WTC11 (cell line): Measurements from ENCODE around the gene NNT. TPM values are rescaled to one million over a fixed set of nuclear protein-coding genes. Genes with fewer than 3 reads are reported as not detected.

ENCODE experiments used
- ATAC-seq: fragments of 200-7000 bp; cut with Tn5 transposase; 2 replicates; pipeline ENCODE4 v1.10.0; 2021; ENCODE audit warnings: mild to moderate bottlenecking, moderate library complexity
- CTCF ChIA-PET: fragments of 300-600 bp; sonication (Branson Sonifier 250); formaldehyde crosslinking; loops from one replicate; lab custom pipeline; 2021; ENCODE audit warnings: antibody characterized with exemption; lab: Charles Lee
- POLR2A ChIA-PET: fragments of 350-600 bp; sonication (Branson Sonifier 250); formaldehyde crosslinking; loops from one replicate; lab custom pipeline; 2021; ENCODE audit warnings: antibody characterized with exemption; lab: Charles Lee
- DNase-seq: peaks from one replicate; pipeline ENCODE4 v3.0.0; 2021; ENCODE audit warnings: low spot score
- H3K27ac Mint-ChIP-seq: 2 replicates; pipeline ENCODE4 v1.8.0; 2021; ENCODE audit warnings: mixed read lengths
- H3K27me3 Mint-ChIP-seq: 2 replicates; pipeline ENCODE4 v1.8.0; 2021; ENCODE audit warnings: low read depth, mild to moderate bottlenecking, moderate library complexity, mixed read lengths
- H3K36me3 Mint-ChIP-seq: 2 replicates; pipeline ENCODE4 v1.8.0; 2021; ENCODE audit warnings: mixed read lengths
- H3K4me1 Mint-ChIP-seq: 2 replicates; pipeline ENCODE4 v1.8.0; 2022; ENCODE audit warnings: mixed read lengths
- H3K4me3 Mint-ChIP-seq: 2 replicates; pipeline ENCODE4 v1.8.0; 2021; ENCODE audit warnings: mild to moderate bottlenecking, moderate library complexity, mixed read lengths
- H3K9me3 Mint-ChIP-seq: 2 replicates; pipeline ENCODE4 v1.8.0; 2021; ENCODE audit warnings: mixed read lengths
- AFF4 ChIP-seq: sonication (generic); formaldehyde crosslinking; IDR thresholded peaks from 2 replicates; pipeline ENCODE4 v1.8.1; 2023; ENCODE audit warnings: mild to moderate bottlenecking, missing genetic modification reagents, borderline replicate concordance
- CREB1 ChIP-seq: sonication (generic); formaldehyde crosslinking; IDR thresholded peaks from 2 replicates; pipeline ENCODE4 v1.8.0; 2023; ENCODE audit warnings: mild to moderate bottlenecking, missing genetic modification reagents
- E2F5 ChIP-seq: sonication (generic); formaldehyde crosslinking; IDR thresholded peaks from 2 replicates; pipeline ENCODE4 v1.8.1; 2022; ENCODE audit warnings: mild to moderate bottlenecking, moderate library complexity, missing genetic modification reagents
- FOXP1 ChIP-seq: sonication (generic); formaldehyde crosslinking; IDR thresholded peaks from 2 replicates; pipeline ENCODE4 v1.8.0; 2022; ENCODE audit warnings: missing genetic modification reagents, mild to moderate bottlenecking, moderate library complexity, borderline replicate concordance
- HMGXB4 ChIP-seq: sonication (generic); formaldehyde crosslinking; IDR thresholded peaks from 2 replicates; pipeline ENCODE4 v1.8.1; 2023; ENCODE audit warnings: mild to moderate bottlenecking, moderate library complexity, missing genetic modification reagents
- RELA ChIP-seq: sonication (generic); formaldehyde crosslinking; IDR thresholded peaks from 2 replicates; pipeline ENCODE4 v1.8.1; 2022; ENCODE audit warnings: missing genetic modification reagents, mild to moderate bottlenecking, borderline replicate concordance
- SP1 ChIP-seq: sonication (generic); formaldehyde crosslinking; conservative IDR thresholded peaks from 2 replicates; pipeline ENCODE4 v1.8.1; 2022; ENCODE audit warnings: missing genetic modification reagents
- STAT6 ChIP-seq: sonication (generic); formaldehyde crosslinking; conservative IDR thresholded peaks from 2 replicates; pipeline ENCODE4 v1.8.1; 2023; ENCODE audit warnings: mild to moderate bottlenecking, low read depth, missing genetic modification reagents, moderate library complexity
- TEAD1 ChIP-seq: sonication (generic); formaldehyde crosslinking; IDR thresholded peaks from 2 replicates; pipeline ENCODE4 v1.8.0; 2022; ENCODE audit warnings: mild to moderate bottlenecking, missing genetic modification reagents
- TEAD4 ChIP-seq: sonication (generic); formaldehyde crosslinking; IDR thresholded peaks from 2 replicates; pipeline ENCODE4 v1.8.0; 2022; ENCODE audit warnings: mild to moderate bottlenecking, missing genetic modification reagents
- ZBTB21 ChIP-seq: sonication (generic); formaldehyde crosslinking; IDR thresholded peaks from 2 replicates; pipeline ENCODE4 v1.8.1; 2023; ENCODE audit warnings: mild to moderate bottlenecking, missing genetic modification reagents, borderline replicate concordance
- ZNF121 ChIP-seq: sonication (generic); formaldehyde crosslinking; IDR thresholded peaks from 2 replicates; pipeline ENCODE4 v1.8.0; 2023; ENCODE audit warnings: missing genetic modification reagents
- ZNF396 ChIP-seq: fragments of 250-450 bp; sonication (Bioruptor Pico); IDR thresholded peaks from 2 replicates; pipeline ENCODE4 v1.8.0; 2021; ENCODE audit warnings: mild to moderate bottlenecking, moderate library complexity, borderline replicate concordance
- total RNA-seq: library from RNA; stranded (reverse); gene quantifications from 3 replicates; pipeline ENCODE4 v1.2.3, GENCODE V29; 2021
- TF ChIP-seq, protein P1 (sequence below): fragments of 250-450 bp; sonication (Bioruptor Pico); IDR thresholded peaks from 2 replicates; pipeline ENCODE4 v2.1.2; 2022; ENCODE audit warnings: mild to moderate bottlenecking, moderate library complexity
- TF ChIP-seq, protein P2 (sequence below): sonication (generic); formaldehyde crosslinking; IDR thresholded peaks from 2 replicates; pipeline ENCODE4 v1.8.1; 2022; ENCODE audit warnings: missing genetic modification reagents, borderline replicate concordance

Gene NNT
- total RNA-seq, 1 experiment from 2014 or later, result 37.6 TPM

- POLR2A ChIA-PET, result interaction anchor here (0.5 kb wide), 1 partner anchor 624 kb away, joined by 4 read pairs; no protein-coding TSS in a partner anchor
- DNase-seq, result no peak
- CTCF ChIA-PET, result interaction anchor here (0.6 kb wide), 1 partner anchor 552 kb away, joined by 3 read pairs; no protein-coding TSS in a partner anchor
- H3K27ac Mint-ChIP-seq, result no peak overlapping the region
- H3K36me3 Mint-ChIP-seq, result peaks cover 31% of the 10 kb centered on the region
- peaks cover 37% of the 10 kb centered on the region for H3K9me3 Mint-ChIP-seq
- H3K4me3 Mint-ChIP-seq, result no peak overlapping the region
- TF ChIP-seq HMGXB4, result no peak
- TF ChIP-seq FOXP1 (CRISPR knock-in tag), result no peak
- no peak for TF ChIP-seq CREB1 (CRISPR knock-in tag)
- TF ChIP-seq, protein P1, sequence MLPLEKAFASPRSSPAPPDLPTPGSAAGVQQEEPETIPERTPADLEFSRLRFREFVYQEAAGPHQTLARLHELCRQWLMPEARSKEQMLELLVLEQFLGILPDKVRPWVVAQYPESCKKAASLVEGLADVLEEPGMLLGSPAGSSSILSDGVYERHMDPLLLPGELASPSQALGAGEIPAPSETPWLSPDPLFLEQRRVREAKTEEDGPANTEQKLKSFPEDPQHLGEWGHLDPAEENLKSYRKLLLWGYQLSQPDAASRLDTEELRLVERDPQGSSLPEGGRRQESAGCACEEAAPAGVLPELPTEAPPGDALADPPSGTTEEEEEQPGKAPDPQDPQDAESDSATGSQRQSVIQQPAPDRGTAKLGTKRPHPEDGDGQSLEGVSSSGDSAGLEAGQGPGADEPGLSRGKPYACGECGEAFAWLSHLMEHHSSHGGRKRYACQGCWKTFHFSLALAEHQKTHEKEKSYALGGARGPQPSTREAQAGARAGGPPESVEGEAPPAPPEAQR (CRISPR knock-in tag), result no peak
- TF ChIP-seq AFF4 (CRISPR knock-in tag), result no peak
- TF ChIP-seq, protein P2, sequence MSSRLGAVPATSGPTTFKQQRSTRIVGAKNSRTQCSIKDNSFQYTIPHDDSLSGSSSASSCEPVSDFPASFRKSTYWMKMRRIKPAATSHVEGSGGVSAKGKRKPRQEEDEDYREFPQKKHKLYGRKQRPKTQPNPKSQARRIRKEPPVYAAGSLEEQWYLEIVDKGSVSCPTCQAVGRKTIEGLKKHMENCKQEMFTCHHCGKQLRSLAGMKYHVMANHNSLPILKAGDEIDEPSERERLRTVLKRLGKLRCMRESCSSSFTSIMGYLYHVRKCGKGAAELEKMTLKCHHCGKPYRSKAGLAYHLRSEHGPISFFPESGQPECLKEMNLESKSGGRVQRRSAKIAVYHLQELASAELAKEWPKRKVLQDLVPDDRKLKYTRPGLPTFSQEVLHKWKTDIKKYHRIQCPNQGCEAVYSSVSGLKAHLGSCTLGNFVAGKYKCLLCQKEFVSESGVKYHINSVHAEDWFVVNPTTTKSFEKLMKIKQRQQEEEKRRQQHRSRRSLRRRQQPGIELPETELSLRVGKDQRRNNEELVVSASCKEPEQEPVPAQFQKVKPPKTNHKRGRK (CRISPR knock-in tag), result no peak
- no peak for TF ChIP-seq TEAD4 (CRISPR knock-in tag)
- no peak for TF ChIP-seq TEAD1 (CRISPR knock-in tag)
- no peak for TF ChIP-seq STAT6 (CRISPR knock-in tag)
- no peak for TF ChIP-seq ZNF396
- TF ChIP-seq ZNF121 (CRISPR knock-in tag), result no peak
- TF ChIP-seq ZBTB21, result no peak
- no peak for TF ChIP-seq SP1 (CRISPR knock-in tag)
- no peak for TF ChIP-seq E2F5 (CRISPR knock-in tag)
- no peak for TF ChIP-seq RELA (CRISPR knock-in tag)
- ATAC-seq, result no peak
- H3K4me1 Mint-ChIP-seq, result no peaks in the 10 kb centered on the region
- no peaks in the 10 kb centered on the region for H3K27me3 Mint-ChIP-seq
These were observed 88.3 kb downstream of the NNT start for GRCh38 chr5:43691275-43691674.
